GM12878 (cell line): ENCODE data around the gene NR1I2. TPM values are rescaled to one million over a fixed set of nuclear protein-coding genes. Genes with fewer than 3 reads are reported as not detected.

Source experiments
- ATAC-seq: fragments of 200-7000 bp; cut with Tn5 transposase; 3 replicates; pipeline ENCODE4 v1.9.1; 2020; ENCODE audit warnings: mild to moderate bottlenecking, moderate library complexity
- BruUV-seq: library from RNA; stranded (reverse); fragments of 400-500 nt; replicated peaks from 2 replicates; lab custom pipeline; 2021; lab: Mats Ljungman, UMichigan
- CTCF ChIA-PET: fragments of 300-600 bp; sonication (Branson Sonifier 250); formaldehyde crosslinking; extraction: SDS; loops from one replicate; lab custom pipeline; 2021; ENCODE audit warnings: inconsistent platforms; lab: Yijun Ruan, JAX
- POLR2A ChIA-PET: fragments of 350-600 bp; formaldehyde crosslinking; extraction: SDS; loops from one replicate; lab custom pipeline; 2021; ENCODE audit warnings: inconsistent platforms; lab: Charles Lee
- RAD21 ChIA-PET: fragments of 300-600 bp; sonication (Branson Sonifier 250); formaldehyde crosslinking; loops from one replicate; lab custom pipeline; 2023; ENCODE audit warnings: antibody characterized with exemption; ENCODE audit not compliant: unreplicated experiment; lab: Charles Lee
- SMC1A ChIA-PET: fragments of 300-600 bp; sonication (Branson Sonifier 250); formaldehyde crosslinking; loops from one replicate; lab custom pipeline; 2023; ENCODE audit not compliant: unreplicated experiment, uncharacterized antibody; lab: Charles Lee
- DNase-seq: peaks from one replicate; pipeline ENCODE4 v3.0.0-alpha.2; 2011; ENCODE audit warnings: low read depth, low spot score
- FAIRE-seq: peaks from 3 replicates; lab custom pipeline; 2011; peaks lifted over from hg19 to GRCh38; lab: Jason Lieb, UNC
- H2AFZ ChIP-seq: 2 replicates; pipeline ENCODE4 v1.6.0; 2011; ENCODE audit warnings: low read depth, low read length, control low read depth; ENCODE audit not compliant: control insufficient read depth
- H3K27ac ChIP-seq: 2 replicates; pipeline ENCODE4 v1.5.1; 2011; ENCODE audit warnings: control low read depth; ENCODE audit not compliant: control insufficient read depth, insufficient read depth
- H3K27me3 ChIP-seq, 2 experiments: replicated peaks in 1 of 2; 2 replicates each; pipeline versions ENCODE4 v1.6.0 to v1.6.1; 2011; ENCODE audit warnings: low read length in 1 of 2; ENCODE audit not compliant: control insufficient read depth in 2 of 2, insufficient read depth in 2 of 2
- H3K36me3 ChIP-seq, 2 experiments: 2 replicates each; pipeline ENCODE4 v1.5.1; 2011; ENCODE audit warnings: low read length in 1 of 2; ENCODE audit not compliant: control insufficient read depth in 2 of 2, insufficient read depth in 2 of 2
- H3K4me1 ChIP-seq: 2 replicates; pipeline ENCODE4 v1.6.1; 2011; ENCODE audit warnings: mild to moderate bottlenecking, low read length, moderate library complexity, mixed read lengths; ENCODE audit not compliant: control insufficient read depth, insufficient read depth
- H3K4me2 ChIP-seq: 2 replicates; pipeline ENCODE4 v1.6.0; 2011; ENCODE audit warnings: control low read depth; ENCODE audit not compliant: control insufficient read depth, insufficient read depth
- H3K4me3 ChIP-seq: fragments of 200-600 bp; sonication (generic); 2 replicates; pipeline ENCODE4 v1.5.1; 2016
- H3K79me2 ChIP-seq: 2 replicates; pipeline ENCODE4 v1.6.0; 2011; ENCODE audit warnings: low read length; ENCODE audit not compliant: control insufficient read depth, insufficient read depth
- H3K9ac ChIP-seq: 2 replicates; pipeline ENCODE4 v1.8.0; 2011; ENCODE audit warnings: low read length, control low read depth, mixed read lengths; ENCODE audit not compliant: control insufficient read depth, insufficient read depth
- H3K9me3 ChIP-seq: replicated peaks from 3 replicates; pipeline ENCODE4 v1.5.1; 2011; ENCODE audit warnings: mild to moderate bottlenecking, low read length; ENCODE audit not compliant: control insufficient read depth, insufficient read depth
- H4K20me1 ChIP-seq: 2 replicates; pipeline ENCODE4 v1.6.0; 2011; ENCODE audit not compliant: control insufficient read depth, insufficient read depth
- CBX5 ChIP-seq: sonication (generic); IDR thresholded peaks from 2 replicates; pipeline ENCODE4 v1.6.1; 2016; ENCODE audit warnings: low read depth, moderate library complexity, mild to moderate bottlenecking, inconsistent platforms
- CEBPB ChIP-seq, 2 experiments: fragments of 150-350 bp in 1 of 2; IDR thresholded peaks; 2 replicates each; pipeline ENCODE4 v1.6.1; 2012 to 2014; ENCODE audit warnings: low read depth in 2 of 2, low read length in 2 of 2, borderline replicate concordance in 1 of 2, inconsistent platforms in 1 of 2
- EP300 ChIP-seq, 2 experiments: fragments of 150-350 bp in 1 of 2; IDR thresholded peaks; 2 replicates each; pipeline ENCODE4 v1.6.1; 2011 to 2012; ENCODE audit warnings: low read depth in 2 of 2, low read length in 2 of 2, borderline replicate concordance in 1 of 2, improper control_type of control experiment in 1 of 2, inconsistent platforms in 1 of 2; ENCODE audit not compliant: control insufficient read depth in 1 of 2
- GABPA ChIP-seq: IDR thresholded peaks from 2 replicates; pipeline ENCODE4 v1.6.1; 2014; ENCODE audit warnings: antibody characterized with exemption, low read depth, mild to moderate bottlenecking, inconsistent platforms
- HDAC2 ChIP-seq: fragments of 200-600 bp; sonication (generic); IDR thresholded peaks from 2 replicates; pipeline ENCODE4 v1.6.1; 2017
- IKZF2 ChIP-seq, 2 experiments: fragments of 450-650 bp; IDR thresholded peaks; 2 replicates each; pipeline ENCODE4 v1.6.1; 2017; ENCODE audit warnings: mild to moderate bottlenecking in 2 of 2, moderate library complexity in 2 of 2
- NFYA ChIP-seq: IDR thresholded peaks from 2 replicates; pipeline ENCODE4 v1.6.1; 2011; ENCODE audit warnings: low read depth, mild to moderate bottlenecking, low read length, improper control_type of control experiment, borderline replicate concordance
- NR2C1 ChIP-seq: fragments of 450-650 bp; IDR thresholded peaks from 2 replicates; pipeline ENCODE4 v1.6.1; 2017; ENCODE audit warnings: antibody characterized with exemption, mild to moderate bottlenecking, moderate library complexity
- PAX8 ChIP-seq: fragments of 450-650 bp; IDR thresholded peaks from 2 replicates; pipeline ENCODE4 v1.6.1; 2017; ENCODE audit warnings: mild to moderate bottlenecking, moderate library complexity
- POLR2AphosphoS5 ChIP-seq: IDR thresholded peaks from 2 replicates; pipeline ENCODE4 v1.6.1; 2011; ENCODE audit warnings: mild to moderate bottlenecking, low read length, inconsistent platforms
- SP1 ChIP-seq: IDR thresholded peaks from one replicate; pipeline ENCODE4 v1.6.1; 2011; ENCODE audit warnings: low read depth, low read length
- SPI1 ChIP-seq: IDR thresholded peaks from 2 replicates; pipeline ENCODE4 v1.6.1; 2011; ENCODE audit warnings: low read depth, mild to moderate bottlenecking, low read length, moderate library complexity, borderline replicate concordance; ENCODE audit not compliant: insufficient read depth
- STAT1 ChIP-seq: fragments of 450-650 bp; conservative IDR thresholded peaks from 2 replicates; pipeline ENCODE4 v1.6.1; 2014; ENCODE audit warnings: antibody characterized with exemption, mild to moderate bottlenecking
- SUPT20H ChIP-seq: IDR thresholded peaks from 2 replicates; pipeline ENCODE4 v1.6.1; 2011; ENCODE audit warnings: low read depth, mild to moderate bottlenecking, low read length, moderate library complexity, borderline replicate concordance; ENCODE audit not compliant: control insufficient read depth
- SUZ12 ChIP-seq: fragments of 200-600 bp; sonication (generic); IDR thresholded peaks from one replicate; pipeline ENCODE4 v1.6.1; 2018; ENCODE audit warnings: antibody characterized with exemption, mild to moderate bottlenecking; ENCODE audit not compliant: unreplicated experiment
- TAF1 ChIP-seq: IDR thresholded peaks from 2 replicates; pipeline ENCODE4 v1.6.1; 2011; ENCODE audit warnings: mild to moderate bottlenecking, low read depth, low read length, borderline replicate concordance
- ZBED1 ChIP-seq: IDR thresholded peaks from 2 replicates; pipeline ENCODE4 v1.6.1; 2016; ENCODE audit warnings: borderline replicate concordance
- ZSCAN29 ChIP-seq: fragments of 450-650 bp; IDR thresholded peaks from 2 replicates; pipeline ENCODE4 v1.6.1; 2017; ENCODE audit warnings: mild to moderate bottlenecking, moderate library complexity
- WGBS: methylation state at CpG from one replicate; pipeline ENCODE4 v1.1.6; 2016; ENCODE audit warnings: low lambda C conversion rate; ENCODE audit not compliant: insufficient replicate concordance, insufficient coverage; ENCODE audit errors: missing lambda C conversion rate; 5-methylcytosine and 5-hydroxymethylcytosine counted together
- in situ Hi-C: fragments of 300-500 bp; cut with MboI; formaldehyde crosslinking; loops from 9 replicates; pipeline ENCODE4 v1.14.3; 2018; ENCODE audit warnings: mixed read lengths
- intact Hi-C: fragments of 100-400 bp; cut with micrococcal nuclease; formaldehyde crosslinking; loops from one replicate; pipeline ENCODE4 v1.14.2; 2022; ENCODE audit not compliant: unreplicated experiment
- polyA plus RNA-seq, 11 experiments: library from polyadenylated mRNA; depleted of rRNA in 4 of 11; unstranded in 6 of 11; stranded (reverse) in 5 of 11; fragments of >200 nt; fragmentation: Nextera tagmentation in 4 of 11; fragmentation: Illumina TruSeq in 1 of 11; extraction: Ambion mirVana in 4 of 11; extraction: Trizol in 1 of 11; gene quantifications; 1 replicate in 1 of 11; 2 replicates in 10 of 11; pipeline versions ENCODE4 v1.2.1 to v1.2.3, GENCODE V29; 2011 to 2016; ENCODE audit warnings: inconsistent platforms in 2 of 11, missing spikeins in 2 of 11, low read depth in 1 of 11
- total RNA-seq, 4 experiments: library from RNA; depleted of rRNA in 3 of 4; stranded (reverse); fragments of >200 nt in 3 of 4; fragmentation: Illumina TruSeq in 1 of 4; extraction: Trizol in 1 of 4; gene quantifications; 2 replicates each; pipeline versions ENCODE4 v1.2.1 to v1.2.3, GENCODE V29; 2013 to 2021
- TF ChIP-seq, protein P1 (sequence below): IDR thresholded peaks from 2 replicates; pipeline ENCODE4 v1.6.1; 2011; ENCODE audit warnings: low read depth, low read length, improper control_type of control experiment, borderline replicate concordance
- TF ChIP-seq, protein P2 (sequence below): fragments of 450-650 bp; IDR thresholded peaks from 2 replicates; pipeline ENCODE4 v1.6.1; 2017; ENCODE audit warnings: borderline replicate concordance

Gene NR1I2
- total and polyA plus RNA-seq, 10 of the 15 experiments (the other 5 are each of a cell fraction or from before 2014, with no cell fraction given) = 0.03 to 1.0 (median 0.39) TPM

DNA sequence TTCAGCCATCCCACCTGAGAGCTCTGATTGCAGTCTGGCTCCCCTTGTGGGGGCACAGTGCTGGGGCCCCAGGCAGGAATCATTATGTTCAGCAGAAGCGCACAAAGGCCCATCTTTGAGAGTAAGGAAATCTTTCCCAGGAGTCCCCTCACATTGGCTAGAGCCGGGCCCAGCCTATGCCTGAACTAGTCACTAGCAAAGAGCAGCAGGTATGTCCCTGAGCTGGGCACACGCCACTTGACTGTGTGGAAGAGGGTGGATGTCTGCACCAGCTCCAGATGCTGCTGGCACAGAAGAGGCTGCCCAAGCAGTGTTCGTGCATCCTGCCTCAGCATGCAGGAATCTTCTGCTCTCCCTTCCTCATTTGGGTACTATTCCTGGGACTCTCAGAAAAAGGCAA lies 26.3 kb downstream of the NR1I2 start (continued):
- TF ChIP-seq NR2C1 (no peak), EP300 (IDR thresholded peaks at IDR 0.05; ENCODE audit: borderline replicate concordance in 1 of 2, control insufficient read depth in 1 of 2, low read depth in 2 of 2, low read length in 2 of 2) (no peak), SPI1 (no peak), ZSCAN29 (no peak)
- TF ChIP-seq, protein P1, sequence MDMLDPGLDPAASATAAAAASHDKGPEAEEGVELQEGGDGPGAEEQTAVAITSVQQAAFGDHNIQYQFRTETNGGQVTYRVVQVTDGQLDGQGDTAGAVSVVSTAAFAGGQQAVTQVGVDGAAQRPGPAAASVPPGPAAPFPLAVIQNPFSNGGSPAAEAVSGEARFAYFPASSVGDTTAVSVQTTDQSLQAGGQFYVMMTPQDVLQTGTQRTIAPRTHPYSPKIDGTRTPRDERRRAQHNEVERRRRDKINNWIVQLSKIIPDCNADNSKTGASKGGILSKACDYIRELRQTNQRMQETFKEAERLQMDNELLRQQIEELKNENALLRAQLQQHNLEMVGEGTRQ = no peak

DNA sequence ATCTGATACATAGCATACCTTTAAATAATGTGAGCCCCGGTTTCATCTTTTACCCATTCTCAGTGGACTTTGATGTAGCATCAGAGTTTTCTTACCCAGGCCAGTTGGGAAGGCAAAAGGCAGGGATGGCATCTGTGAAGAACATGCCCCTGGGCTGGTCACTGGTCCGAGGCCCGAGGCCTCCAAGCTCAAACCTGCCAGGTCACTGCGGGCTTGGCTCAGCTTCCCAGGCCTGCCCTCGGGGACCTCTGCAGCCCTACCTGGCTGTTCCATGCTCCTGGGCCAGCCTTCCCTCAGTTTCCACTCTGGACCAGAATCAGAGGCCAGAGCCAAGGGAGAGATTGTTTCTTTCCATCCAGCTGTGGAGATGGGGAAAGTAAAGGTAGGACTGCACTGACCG lies 26.9 kb downstream of the NR1I2 start:
- Histone ChIP-seq H3K27me3 (no peaks in the 10 kb centered on the region), H2AFZ (no peak overlapping the region), H3K27ac (no peak overlapping the region), H3K79me2 (no peaks in the 10 kb centered on the region), H3K4me1 (peaks cover 10% of the 10 kb centered on the region), H3K4me3 (no peak overlapping the region), H3K36me3 (no peaks in the 10 kb centered on the region), H3K4me2 (no peak overlapping the region), H3K9me3 (no peaks in the 10 kb centered on the region), H4K20me1 (no peaks in the 10 kb centered on the region), H3K9ac (no peak overlapping the region)
- ATAC-seq (no peak), FAIRE-seq (no peak), DNase-seq (no peak)
- BruUV-seq = no TSS peak
- in situ Hi-C loops (no loop called here), intact Hi-C loops (no loop called here)
- 96% methylated on average over 6 of the region's 6 CpGs for WGBS
- ChIA-PET RAD21 (interaction anchor here (1.3 kb wide), 1 partner anchor 28 kb away, joined by 4 read pairs; no protein-coding TSS in a partner anchor), POLR2A (interaction anchor here (1.2 to 1.4 kb wide), 2 partner anchors 21 to 286 kb away, joined by 3 read pairs; no protein-coding TSS in a partner anchor), SMC1A (interaction anchor here (0.6 to 2.5 kb wide), 7 partner anchors 8 to 612 kb away, joined by 3 to 8 read pairs (median 3); no protein-coding TSS in a partner anchor), CTCF (interaction anchor here (1.1 to 2.4 kb wide), 4 partner anchors 10 to 80 kb away, joined by 3 to 11 read pairs (median 4); no protein-coding TSS in a partner anchor)
- TF ChIP-seq SUPT20H (no peak), IKZF2 (IDR thresholded peaks at IDR 0.05) (no peak), HDAC2 (no peak), TAF1 (no peak), SP1 (no peak), NFYA (no peak), ZBED1 (no peak), GABPA (no peak), PAX8 (no peak), STAT1 (no peak), CBX5 (no peak), POLR2AphosphoS5 (no peak), CEBPB (IDR thresholded peaks at IDR 0.05; ENCODE audit: borderline replicate concordance in 1 of 2, low read depth in 2 of 2, low read length in 2 of 2) (no peak), SUZ12 (no peak)
- TF ChIP-seq, protein P2, sequence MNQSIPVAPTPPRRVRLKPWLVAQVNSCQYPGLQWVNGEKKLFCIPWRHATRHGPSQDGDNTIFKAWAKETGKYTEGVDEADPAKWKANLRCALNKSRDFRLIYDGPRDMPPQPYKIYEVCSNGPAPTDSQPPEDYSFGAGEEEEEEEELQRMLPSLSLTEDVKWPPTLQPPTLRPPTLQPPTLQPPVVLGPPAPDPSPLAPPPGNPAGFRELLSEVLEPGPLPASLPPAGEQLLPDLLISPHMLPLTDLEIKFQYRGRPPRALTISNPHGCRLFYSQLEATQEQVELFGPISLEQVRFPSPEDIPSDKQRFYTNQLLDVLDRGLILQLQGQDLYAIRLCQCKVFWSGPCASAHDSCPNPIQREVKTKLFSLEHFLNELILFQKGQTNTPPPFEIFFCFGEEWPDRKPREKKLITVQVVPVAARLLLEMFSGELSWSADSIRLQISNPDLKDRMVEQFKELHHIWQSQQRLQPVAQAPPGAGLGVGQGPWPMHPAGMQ = no peak
